Upper lobe of left lung (tissue), 6 donors: Measurements from ENCODE around the gene LGALS14. TPM values are rescaled to one million over a fixed set of nuclear protein-coding genes. Genes with fewer than 3 reads are reported as not detected.

Experiments used
- ATAC-seq, 2 donors: fragments of 200-7000 bp; cut with Tn5 transposase; one replicate each; pipeline ENCODE4 v1.9.1; 2022; ENCODE audit warnings: mild to moderate bottlenecking in 2 of 2, moderate library complexity in 2 of 2; ENCODE audit not compliant: low FRiP score in 2 of 2
- DNase-seq, 2 donors: peaks; one replicate each; pipeline ENCODE4 v3.0.0-alpha.2; 2019 to 2020
- H3K27ac ChIP-seq, 4 donors: fragments of 200-600 bp; sonication (generic); one replicate each; pipeline ENCODE4 v1.5.1; 2016 to 2019
- H3K27me3 ChIP-seq, 4 donors: fragments of 200-600 bp; sonication (generic); one replicate each; pipeline ENCODE4 v1.5.1; 2017 to 2019
- H3K36me3 ChIP-seq, 4 donors: fragments of 200-600 bp; sonication (generic); one replicate each; pipeline ENCODE4 v1.5.1; 2016 to 2019
- H3K4me1 ChIP-seq, 4 donors: fragments of 200-600 bp; sonication (generic); one replicate each; pipeline ENCODE4 v1.5.1; 2018 to 2019
- H3K4me3 ChIP-seq, 4 donors: fragments of 200-600 bp; sonication (generic); one replicate each; pipeline ENCODE4 v1.5.1; 2017 to 2019; ENCODE audit warnings: mild to moderate bottlenecking in 2 of 4, moderate library complexity in 1 of 4
- H3K9me3 ChIP-seq, 4 donors: fragments of 200-600 bp; sonication (generic); one replicate each; pipeline ENCODE4 v1.5.1; 2018 to 2019
- EP300 ChIP-seq, 4 donors: sonication (generic); formaldehyde crosslinking; IDR thresholded peaks; one replicate each; pipeline ENCODE4 v1.5.1; 2017; ENCODE audit warnings: antibody characterized with exemption in 4 of 4, control low read depth in 2 of 4
- POLR2A ChIP-seq, 4 donors: fragments of 450-650 bp; IDR thresholded peaks; one replicate each; pipeline ENCODE4 v1.5.1; 2016 to 2017; ENCODE audit warnings: antibody characterized with exemption in 4 of 4, mild to moderate bottlenecking in 2 of 4
- POLR2AphosphoS5 ChIP-seq, 2 donors: sonication (generic); formaldehyde crosslinking; IDR thresholded peaks; one replicate each; pipeline ENCODE4 v1.5.1; 2017; ENCODE audit warnings: antibody characterized with exemption in 2 of 2
- WGBS, 2 donors: methylation state at CpG; one replicate each; pipeline ENCODE4 v1.1.5; 2017 to 2018; 5-methylcytosine and 5-hydroxymethylcytosine counted together
- total RNA-seq, 6 donors: library from RNA; depleted of rRNA in 4 of 6; stranded (reverse); fragments of >200 nt in 4 of 6; gene quantifications; one replicate each; pipeline versions ENCODE4 v1.1.0 to v1.2.1, GENCODE V29; 2016 to 2021
- TF ChIP-seq, protein P1 (sequence below), 6 experiments: fragments of 450-650 bp in 4 of 6; fragments of 200-600 bp in 2 of 6; sonication (generic) in 2 of 6; IDR thresholded peaks; one replicate each; pipeline ENCODE4 v1.5.1; 2016 to 2019; ENCODE audit warnings: antibody characterized with exemption in 6 of 6
- donor health status: DM: no; HTN: no; CAD: no; lungs with moderate emphysema.
- donor health status: DM: no; HTN: yes; CAD: no; lungs with severe emphysema.

The LGALS14 gene
- total RNA-seq, 6 donors from 2014 or later: not detected

GRCh38 chr19:39738814-39739213, 34.5 kb downstream of the LGALS14 start:
- TF ChIP-seq, protein P1, sequence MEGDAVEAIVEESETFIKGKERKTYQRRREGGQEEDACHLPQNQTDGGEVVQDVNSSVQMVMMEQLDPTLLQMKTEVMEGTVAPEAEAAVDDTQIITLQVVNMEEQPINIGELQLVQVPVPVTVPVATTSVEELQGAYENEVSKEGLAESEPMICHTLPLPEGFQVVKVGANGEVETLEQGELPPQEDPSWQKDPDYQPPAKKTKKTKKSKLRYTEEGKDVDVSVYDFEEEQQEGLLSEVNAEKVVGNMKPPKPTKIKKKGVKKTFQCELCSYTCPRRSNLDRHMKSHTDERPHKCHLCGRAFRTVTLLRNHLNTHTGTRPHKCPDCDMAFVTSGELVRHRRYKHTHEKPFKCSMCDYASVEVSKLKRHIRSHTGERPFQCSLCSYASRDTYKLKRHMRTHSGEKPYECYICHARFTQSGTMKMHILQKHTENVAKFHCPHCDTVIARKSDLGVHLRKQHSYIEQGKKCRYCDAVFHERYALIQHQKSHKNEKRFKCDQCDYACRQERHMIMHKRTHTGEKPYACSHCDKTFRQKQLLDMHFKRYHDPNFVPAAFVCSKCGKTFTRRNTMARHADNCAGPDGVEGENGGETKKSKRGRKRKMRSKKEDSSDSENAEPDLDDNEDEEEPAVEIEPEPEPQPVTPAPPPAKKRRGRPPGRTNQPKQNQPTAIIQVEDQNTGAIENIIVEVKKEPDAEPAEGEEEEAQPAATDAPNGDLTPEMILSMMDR (IDR thresholded peaks at IDR 0.05): no peak
- no peak for TF ChIP-seq EP300 (IDR thresholded peaks at IDR 0.05)
- no peak for TF ChIP-seq POLR2A (IDR thresholded peaks at IDR 0.05)
- TF ChIP-seq POLR2AphosphoS5 (IDR thresholded peaks at IDR 0.05): no peak
- Histone ChIP-seq H3K27me3 (no peaks in the 10 kb centered on the region), H3K4me1 (no peaks in the 10 kb centered on the region), H3K36me3 (no peaks in the 10 kb centered on the region), H3K27ac (no peak overlapping the region), H3K9me3 (no peaks in the 10 kb centered on the region), H3K4me3 (no peak overlapping the region)
- no peak for DNase-seq
- 52 to 59% methylated on average over 3 of the region's 3 CpGs for WGBS, 2 donors
- peak in 1 of 2 donors; percentile 39 for ATAC-seq

- no peaks in the 10 kb centered on the region for H3K27me3 ChIP-seq
- no peak for DNase-seq
- TF ChIP-seq POLR2A (IDR thresholded peaks at IDR 0.05): no peak
- TF ChIP-seq EP300 (IDR thresholded peaks at IDR 0.05): no peak
- no peak for TF ChIP-seq POLR2AphosphoS5 (IDR thresholded peaks at IDR 0.05)
- TF ChIP-seq, protein P1 (IDR thresholded peaks at IDR 0.05): no peak
- ATAC-seq: no peak
- WGBS, 2 donors: 75 to 81% methylated on average over 1 of the region's 1 CpG
- H3K4me3 ChIP-seq: no peak overlapping the region
- no peaks in the 10 kb centered on the region for H3K4me1 ChIP-seq
- no peaks in the 10 kb centered on the region for H3K9me3 ChIP-seq
- no peak overlapping the region for H3K27ac ChIP-seq
- H3K36me3 ChIP-seq: no peaks in the 10 kb centered on the region
Measured at GRCh38 chr19:39740395-39740794, 36.1 kb downstream of the LGALS14 start.

GRCh38 chr19:39745643-39746042, 41.4 kb downstream of the LGALS14 start:
- Histone ChIP-seq H3K4me1 (no peaks in the 10 kb centered on the region), H3K9me3 (no peaks in the 10 kb centered on the region), H3K36me3 (no peaks in the 10 kb centered on the region), H3K4me3 (no peak overlapping the region), H3K27ac (no peak overlapping the region), H3K27me3 (no peaks in the 10 kb centered on the region)
- ATAC-seq (no peak), DNase-seq (no peak)
- 61 to 62% methylated on average over 3 of the region's 3 CpGs for WGBS, 2 donors
- TF ChIP-seq, protein P1 (IDR thresholded peaks at IDR 0.05): no peak
- TF ChIP-seq POLR2AphosphoS5 (IDR thresholded peaks at IDR 0.05): no peak
- no peak for TF ChIP-seq EP300 (IDR thresholded peaks at IDR 0.05)
- no peak for TF ChIP-seq POLR2A (IDR thresholded peaks at IDR 0.05)

DNA sequence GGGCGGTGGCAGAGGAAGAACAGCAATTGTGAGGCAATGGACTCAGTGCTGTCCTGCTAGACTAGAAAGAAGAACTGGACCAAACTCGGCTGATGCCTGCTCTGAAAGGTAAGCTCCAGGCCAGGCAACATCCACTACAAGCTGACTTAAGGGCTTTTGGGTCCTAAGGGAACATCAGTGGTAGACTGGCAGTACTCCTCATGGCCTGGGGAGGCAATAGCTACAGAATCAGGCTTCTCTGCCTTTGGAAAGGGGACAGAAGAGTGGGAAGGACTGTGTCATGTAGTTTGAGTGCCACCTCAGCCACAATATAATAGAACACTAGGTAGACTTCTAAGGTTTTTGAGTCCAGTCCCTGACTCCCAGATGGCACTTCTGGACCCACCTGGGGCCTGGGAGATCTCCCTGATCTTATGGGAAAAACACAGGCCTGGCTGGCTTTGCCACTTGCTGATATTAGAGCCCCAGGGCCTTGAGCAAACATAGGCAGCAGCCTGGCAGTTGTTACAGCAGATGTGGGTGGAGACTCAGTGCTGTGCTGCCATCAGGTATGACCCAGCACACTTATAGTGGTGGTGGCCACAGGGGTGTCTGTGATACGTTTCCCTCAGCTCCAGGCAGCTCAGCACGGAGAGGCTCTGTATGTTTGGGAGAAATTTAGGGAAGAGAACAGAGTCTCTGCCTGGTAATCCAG, 42.7 kb downstream of the LGALS14 start:
- Histone ChIP-seq H3K27me3 (no peaks in the 10 kb centered on the region), H3K36me3 (no peaks in the 10 kb centered on the region), H3K9me3 (no peaks in the 10 kb centered on the region), H3K4me1 (no peaks in the 10 kb centered on the region), H3K27ac (no peak overlapping the region), H3K4me3 (no peak overlapping the region)
- TF ChIP-seq EP300 (IDR thresholded peaks at IDR 0.05) (no peak), POLR2AphosphoS5 (IDR thresholded peaks at IDR 0.05) (no peak), POLR2A (IDR thresholded peaks at IDR 0.05) (no peak)
- TF ChIP-seq, protein P1 (IDR thresholded peaks at IDR 0.05): no peak
- ATAC-seq (no peak), DNase-seq (no peak)
- 66 to 75% methylated on average over 2 to 4 of the region's 4 CpGs for whole genome bisulfite sequencing, 2 donors

GRCh38 chr19:39749981-39750380, 45.7 kb downstream of the LGALS14 start:
- ATAC-seq (no peak), DNase-seq (no peak)
- H3K4me3 ChIP-seq: no peak overlapping the region
- no peaks in the 10 kb centered on the region for H3K9me3 ChIP-seq
- no peak for TF ChIP-seq POLR2AphosphoS5 (IDR thresholded peaks at IDR 0.05)
- TF ChIP-seq, protein P1 (IDR thresholded peaks at IDR 0.05): no peak
- no peak for TF ChIP-seq POLR2A (IDR thresholded peaks at IDR 0.05)
- TF ChIP-seq EP300 (IDR thresholded peaks at IDR 0.05): no peak
- H3K36me3 ChIP-seq: no peaks in the 10 kb centered on the region
- no peaks in the 10 kb centered on the region for H3K4me1 ChIP-seq
- no peak overlapping the region for H3K27ac ChIP-seq
- WGBS, 2 donors: 83 to 85% methylated on average over 5 of the region's 5 CpGs
- no peaks in the 10 kb centered on the region for H3K27me3 ChIP-seq
